OCI-LY3 (cell line): ENCODE results near the gene HEXIM1.
A peak's percentile ranks its signal among the peaks of the same experiment; 100 is the strongest.

Experiments
- H2AFZ ChIP-seq: fragments of 200-600, 300-600 bp; shearing (Covaris generic); 2 replicates; pipeline ENCODE4 v1.6.0; 2014; ENCODE audit warnings: antibody characterized with exemption, low read depth, low read length
- H3K27ac ChIP-seq: fragments of 200-600, 300-600 bp; sonication (generic); 2 replicates; pipeline ENCODE4 v1.5.1; 2014; ENCODE audit warnings: mild to moderate bottlenecking, low read length, moderate library complexity, mixed read lengths
- H3K27me3 ChIP-seq: fragments of 200-600, 300-600 bp; sonication (generic); 2 replicates; pipeline ENCODE4 v1.6.1; 2014; ENCODE audit warnings: low read depth, low read length, mixed read lengths
- H3K36me3 ChIP-seq: fragments of 200-600, 300-600 bp; sonication (generic); replicated peaks from 2 replicates; pipeline ENCODE3; 2014; ENCODE audit warnings: low read depth, low read length, mixed read lengths
- H3K4me1 ChIP-seq: fragments of 300-600, 200-600 bp; sonication (generic); 2 replicates; pipeline ENCODE4 v1.6.1; 2014; ENCODE audit warnings: low read length, mixed read lengths
- H3K4me2 ChIP-seq: fragments of 200-600, 300-600 bp; sonication (generic); 2 replicates; pipeline ENCODE4 v1.6.1; 2014; ENCODE audit warnings: low read length, mixed read lengths
- H3K4me3 ChIP-seq: fragments of 300-600, 200-600 bp; sonication (generic); 2 replicates; pipeline ENCODE4 v1.5.1; 2014; ENCODE audit warnings: antibody characterized with exemption, mild to moderate bottlenecking, low read length, moderate library complexity
- H3K79me2 ChIP-seq: fragments of 300-600, 200-600 bp; shearing (Covaris generic); 2 replicates; pipeline ENCODE4 v1.6.1; 2014; ENCODE audit warnings: mild to moderate bottlenecking, low read length, mixed read lengths
- H3K9ac ChIP-seq: fragments of 300-600, 200-600 bp; shearing (Covaris generic); 2 replicates; pipeline ENCODE4 v1.6.0; 2014; ENCODE audit warnings: mild to moderate bottlenecking, low read length, moderate library complexity
- H3K9me3 ChIP-seq: fragments of 200-600, 300-600 bp; shearing (Covaris generic); 2 replicates; pipeline ENCODE4 v1.6.1; 2014; ENCODE audit warnings: low read length, mixed read lengths; ENCODE audit not compliant: insufficient read depth
- H4K20me1 ChIP-seq: fragments of 200-600, 300-600 bp; sonication (generic); 2 replicates; pipeline ENCODE4 v1.6.1; 2016; ENCODE audit warnings: low read length, mixed read lengths; ENCODE audit not compliant: insufficient read depth
- CTCF ChIP-seq: fragments of 200-600, 300-600 bp; sonication (generic); IDR thresholded peaks from 2 replicates; pipeline ENCODE4 v1.5.1; 2014; ENCODE audit warnings: antibody characterized with exemption, low read length, low read depth
- EZH2phosphoT487 ChIP-seq: fragments of 200-600 bp; shearing (Covaris generic); IDR thresholded peaks from 2 replicates; pipeline ENCODE4 v1.6.1; 2018; ENCODE audit warnings: antibody characterized with exemption, mixed run types, low read depth

HEXIM1 gene

DNA sequence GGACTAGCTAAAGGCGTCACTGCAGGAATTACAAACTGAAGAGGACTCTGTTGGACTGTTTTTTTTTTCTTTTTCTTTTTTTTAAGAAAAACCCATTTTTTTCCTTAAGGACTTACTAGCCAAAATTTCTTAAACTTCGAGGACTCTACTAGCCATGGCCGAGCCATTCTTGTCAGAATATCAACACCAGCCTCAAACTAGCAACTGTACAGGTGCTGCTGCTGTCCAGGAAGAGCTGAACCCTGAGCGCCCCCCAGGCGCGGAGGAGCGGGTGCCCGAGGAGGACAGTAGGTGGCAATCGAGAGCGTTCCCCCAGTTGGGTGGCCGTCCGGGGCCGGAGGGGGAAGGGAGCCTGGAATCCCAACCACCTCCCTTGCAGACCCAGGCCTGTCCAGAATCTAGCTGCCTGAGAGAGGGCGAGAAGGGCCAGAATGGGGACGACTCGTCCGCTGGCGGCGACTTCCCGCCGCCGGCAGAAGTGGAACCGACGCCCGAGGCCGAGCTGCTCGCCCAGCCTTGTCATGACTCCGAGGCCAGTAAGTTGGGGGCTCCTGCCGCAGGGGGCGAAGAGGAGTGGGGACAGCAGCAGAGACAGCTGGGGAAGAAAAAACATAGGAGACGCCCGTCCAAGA, 878 bp downstream of the HEXIM1 start:
- Histone ChIP-seq H3K36me3 (no peaks in the 10 kb centered on the region), H3K27ac (peak overlapping the region; percentile 57), H3K4me1 (peaks cover 22% of the 10 kb centered on the region), H3K9ac (peak overlapping the region; percentile 76), H4K20me1 (peaks cover 13% of the 10 kb centered on the region), H3K4me3 (peak overlapping the region; percentile 86), H3K27me3 (no peaks in the 10 kb centered on the region), H3K4me2 (peak overlapping the region; percentile 95), H3K9me3 (no peaks in the 10 kb centered on the region), H3K79me2 (peaks cover 27% of the 10 kb centered on the region), H2AFZ (no peak overlapping the region)
- TF ChIP-seq EZH2phosphoT487, result no peak
- TF ChIP-seq CTCF, result peak; percentile 89

DNA sequence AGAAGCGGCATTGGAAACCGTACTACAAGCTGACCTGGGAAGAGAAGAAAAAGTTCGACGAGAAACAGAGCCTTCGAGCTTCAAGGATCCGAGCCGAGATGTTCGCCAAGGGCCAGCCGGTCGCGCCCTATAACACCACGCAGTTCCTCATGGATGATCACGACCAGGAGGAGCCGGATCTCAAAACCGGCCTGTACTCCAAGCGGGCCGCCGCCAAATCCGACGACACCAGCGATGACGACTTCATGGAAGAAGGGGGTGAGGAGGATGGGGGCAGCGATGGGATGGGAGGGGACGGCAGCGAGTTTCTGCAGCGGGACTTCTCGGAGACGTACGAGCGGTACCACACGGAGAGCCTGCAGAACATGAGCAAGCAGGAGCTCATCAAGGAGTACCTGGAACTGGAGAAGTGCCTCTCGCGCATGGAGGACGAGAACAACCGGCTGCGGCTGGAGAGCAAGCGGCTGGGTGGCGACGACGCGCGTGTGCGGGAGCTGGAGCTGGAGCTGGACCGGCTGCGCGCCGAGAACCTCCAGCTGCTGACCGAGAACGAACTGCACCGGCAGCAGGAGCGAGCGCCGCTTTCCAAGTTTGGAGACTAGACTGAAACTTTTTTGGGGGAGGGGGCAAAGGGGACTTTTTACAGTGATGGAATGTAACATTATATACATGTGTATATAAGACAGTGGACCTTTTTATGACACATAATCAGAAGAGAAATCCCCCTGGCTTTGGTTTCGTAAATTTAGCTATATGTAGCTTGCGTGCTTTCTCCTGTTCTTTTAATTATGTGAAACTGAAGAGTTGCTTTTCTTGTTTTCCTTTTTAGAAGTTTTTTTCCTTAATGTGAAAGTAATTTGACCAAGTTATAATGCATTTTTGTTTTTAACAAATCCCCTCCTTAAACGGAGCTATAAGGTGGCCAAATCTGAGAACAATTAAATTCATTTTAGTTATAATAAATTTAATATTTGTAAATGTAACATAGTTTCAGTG, 1.7 kb downstream of the HEXIM1 start:
- Histone ChIP-seq H3K4me3 (peak overlapping the region; percentile 86), H3K79me2 (peaks cover 27% of the 10 kb centered on the region), H3K9ac (peak overlapping the region; percentile 76), H3K27me3 (no peaks in the 10 kb centered on the region), H3K4me2 (peak overlapping the region; percentile 95), H3K9me3 (no peaks in the 10 kb centered on the region), H3K27ac (peak overlapping the region; percentile 57), H3K4me1 (peaks cover 22% of the 10 kb centered on the region), H3K36me3 (no peaks in the 10 kb centered on the region), H2AFZ (no peak overlapping the region), H4K20me1 (peaks cover 13% of the 10 kb centered on the region)
- no peak for TF ChIP-seq CTCF
- no peak for TF ChIP-seq EZH2phosphoT487

- Histone ChIP-seq H4K20me1 (peaks cover 18% of the 10 kb centered on the region), H3K27ac (peak overlapping the region; percentile 3; the same call in 1 of the 2 replicates), H2AFZ (no peak overlapping the region), H3K4me1 (peaks cover 22% of the 10 kb centered on the region), H3K79me2 (peaks cover 27% of the 10 kb centered on the region), H3K4me2 (peak overlapping the region; percentile 95), H3K9me3 (no peaks in the 10 kb centered on the region), H3K27me3 (no peaks in the 10 kb centered on the region), H3K36me3 (no peaks in the 10 kb centered on the region), H3K9ac (peak overlapping the region; percentile 76), H3K4me3 (peak overlapping the region; percentile 86; the same call in 1 of the 2 replicates)
- TF ChIP-seq EZH2phosphoT487, result no peak
- TF ChIP-seq CTCF, result no peak
Observed at GRCh38 chr17:45150911-45151809, 2.9 kb downstream of the HEXIM1 start.
